Activated T-cell treated with anti-CD3 and anti-CD28 coated beads, Interleukin-2, amount 50 U/mL, for 72 hours (primary cell): ENCODE results near the gene CDC26. TPM values are rescaled to one million over a fixed set of nuclear protein-coding genes. Genes with fewer than 3 reads are reported as not detected.
"Not testable (repeated sequence)": the region's sequence is repeated elsewhere in the genome, so short reads cannot be mapped to it uniquely, and the experiment has no call there.

Experiments used
- ATAC-seq, 2 donors: fragments of 150-1000 bp; cut with Tn5 transposase; replicated peaks in 1 of 2; 2 replicates each; pipeline ENCODE4 v1.10.0; 2021; ENCODE audit warnings: moderate library complexity in 2 of 2, mild to moderate bottlenecking in 1 of 2
- DNase-seq, 2 donors: peaks; one replicate each; pipeline ENCODE4 v3.0.0; 2021 to 2022; ENCODE audit warnings: mixed read lengths in 1 of 2
- H3K27ac Mint-ChIP-seq: one replicate; pipeline ENCODE4 v1.8.0; 2022; ENCODE audit warnings: mild to moderate bottlenecking, moderate library complexity, mixed read lengths
- H3K27me3 Mint-ChIP-seq: one replicate; pipeline ENCODE4 v1.8.0; 2022; ENCODE audit warnings: low read depth, mixed read lengths
- H3K36me3 Mint-ChIP-seq, 2 donors: one replicate each; pipeline ENCODE4 v1.8.0; 2022; ENCODE audit warnings: mixed read lengths in 2 of 2, mild to moderate bottlenecking in 1 of 2; ENCODE audit not compliant: insufficient read depth in 2 of 2
- H3K4me1 Mint-ChIP-seq: one replicate; pipeline ENCODE4 v1.8.0; 2022; ENCODE audit warnings: low read depth, mixed read lengths
- H3K4me3 Mint-ChIP-seq, 2 donors: one replicate each; pipeline ENCODE4 v1.8.0; 2022; ENCODE audit warnings: mild to moderate bottlenecking in 2 of 2, mixed read lengths in 2 of 2, moderate library complexity in 2 of 2
- H3K9me3 Mint-ChIP-seq, 2 donors: one replicate each; pipeline ENCODE4 v1.8.0; 2022; ENCODE audit warnings: mixed read lengths in 2 of 2
- total RNA-seq, 2 donors: library from RNA; stranded (reverse); gene quantifications; one replicate each; pipeline ENCODE4 v1.2.3, GENCODE V29; 2022

Gene CDC26
- total RNA-seq, 2 donors from 2014 or later: 45.4 to 58.4 TPM

- Mint-ChIP-seq H3K27me3 (no peaks in the 10 kb centered on the region), H3K4me3 (no peak overlapping the region), H3K36me3 (peaks cover 13 to 22% of the 10 kb centered on the region in 2 donors), H3K9me3 (no peaks in the 10 kb centered on the region), H3K4me1 (peaks cover 23% of the 10 kb centered on the region), H3K27ac (no peak overlapping the region)
- DNase-seq (peak; percentile 31 to 58), ATAC-seq (peak; percentile 26 to 36)
Observed at GRCh38 chr9:113274474-113275156, 757 bp downstream of the CDC26 start.

GRCh38 chr9:113269871-113270270 lies 5.5 kb downstream of the CDC26 start:
- no peak for ATAC-seq
- H3K4me1 Mint-ChIP-seq: peaks cover 24% of the 10 kb centered on the region
- H3K27ac Mint-ChIP-seq: peak overlapping the region; percentile 77
- no peaks in the 10 kb centered on the region for H3K9me3 Mint-ChIP-seq
- DNase-seq: no peak
- no peaks in the 10 kb centered on the region for H3K27me3 Mint-ChIP-seq
- H3K36me3 Mint-ChIP-seq: peaks cover 14 to 27% of the 10 kb centered on the region in 2 donors
- H3K4me3 Mint-ChIP-seq: peak overlapping the region in 1 of 2 donors; percentile 39

- Mint-ChIP-seq H3K27ac (peak overlapping the region; percentile 77), H3K4me1 (peaks cover 24% of the 10 kb centered on the region), H3K9me3 (no peaks in the 10 kb centered on the region), H3K27me3 (no peaks in the 10 kb centered on the region), H3K4me3 (peak overlapping the region in 1 of 2 donors; percentile 39), H3K36me3 (peaks cover 14 to 27% of the 10 kb centered on the region in 2 donors)
- DNase-seq (no peak), ATAC-seq (peak; percentile 90 to 94)
Observed at GRCh38 chr9:113269355-113269754, 6.0 kb downstream of the CDC26 start.

- Mint-ChIP-seq H3K27ac (peak overlapping the region; percentile 44), H3K36me3 (peaks cover 12 to 27% of the 10 kb centered on the region in 2 donors), H3K4me1 (peaks cover 20% of the 10 kb centered on the region), H3K9me3 (no peaks in the 10 kb centered on the region), H3K27me3 (no peaks in the 10 kb centered on the region), H3K4me3 (no peak overlapping the region)
- no peak for ATAC-seq
- no peak for DNase-seq
Observed at GRCh38 chr9:113267911-113268566, 7.3 kb downstream of the CDC26 start.

- DNase-seq (no peak), ATAC-seq (no peak)
- no peak overlapping the region for H3K4me3 Mint-ChIP-seq
- peaks cover 12 to 29% of the 10 kb centered on the region in 2 donors for H3K36me3 Mint-ChIP-seq
- no peaks in the 10 kb centered on the region for H3K9me3 Mint-ChIP-seq
- H3K27me3 Mint-ChIP-seq: no peaks in the 10 kb centered on the region
- H3K27ac Mint-ChIP-seq: no peak overlapping the region
- peaks cover 16% of the 10 kb centered on the region for H3K4me1 Mint-ChIP-seq
Observed at GRCh38 chr9:113266174-113266573, 9.2 kb downstream of the CDC26 start.

- no peak for DNase-seq
- Mint-ChIP-seq H3K4me3 (no peak overlapping the region), H3K9me3 (no peaks in the 10 kb centered on the region), H3K4me1 (no peaks in the 10 kb centered on the region), H3K27me3 (no peaks in the 10 kb centered on the region), H3K27ac (no peak overlapping the region), H3K36me3 (peaks cover 3 to 15% of the 10 kb centered on the region in 2 donors)
- ATAC-seq: no peak
Observed at GRCh38 chr9:113261917-113262671, 13.3 kb downstream of the CDC26 start.

- Mint-ChIP-seq H3K4me1 (no peaks in the 10 kb centered on the region), H3K27me3 (no peaks in the 10 kb centered on the region), H3K4me3 (no peak overlapping the region), H3K36me3 (peaks cover 3 to 9% of the 10 kb centered on the region in 2 donors), H3K9me3 (no peaks in the 10 kb centered on the region), H3K27ac (no peak overlapping the region)
- DNase-seq (no peak), ATAC-seq (no peak)
Observed at GRCh38 chr9:113258282-113258681, 17.1 kb downstream of the CDC26 start.

- H3K27ac Mint-ChIP-seq: no peak overlapping the region
- H3K4me3 Mint-ChIP-seq: no peak overlapping the region
- ATAC-seq (no peak), DNase-seq (no peak)
- no peaks in the 10 kb centered on the region for H3K4me1 Mint-ChIP-seq
- H3K9me3 Mint-ChIP-seq: no peaks in the 10 kb centered on the region
- peaks cover 3 to 9% of the 10 kb centered on the region in 2 donors for H3K36me3 Mint-ChIP-seq
- H3K27me3 Mint-ChIP-seq: no peaks in the 10 kb centered on the region
Observed at GRCh38 chr9:113257863-113258262, 17.5 kb downstream of the CDC26 start.

- no peak overlapping the region for H3K27ac Mint-ChIP-seq
- no peaks in the 10 kb centered on the region for H3K27me3 Mint-ChIP-seq
- ATAC-seq (no peak), DNase-seq (no peak)
- H3K36me3 Mint-ChIP-seq: peaks cover 3 to 9% of the 10 kb centered on the region in 2 donors
- H3K9me3 Mint-ChIP-seq: no peaks in the 10 kb centered on the region
- no peak overlapping the region for H3K4me3 Mint-ChIP-seq
- H3K4me1 Mint-ChIP-seq: no peaks in the 10 kb centered on the region
Observed at GRCh38 chr9:113255438-113255837, 19.9 kb downstream of the CDC26 start.

GRCh38 chr9:113254991-113255390 lies 20.4 kb downstream of the CDC26 start:
- Mint-ChIP-seq H3K4me1 (no peaks in the 10 kb centered on the region), H3K9me3 (no peaks in the 10 kb centered on the region), H3K4me3 (no peak overlapping the region), H3K27ac (no peak overlapping the region), H3K27me3 (no peaks in the 10 kb centered on the region), H3K36me3 (peaks cover 0 to 6% of the 10 kb centered on the region in 2 donors)
- ATAC-seq (no peak), DNase-seq (no peak)

GRCh38 chr9:113250807-113251206 lies 24.6 kb downstream of the CDC26 start:
- ATAC-seq (no peak), DNase-seq (no peak)
- H3K9me3 Mint-ChIP-seq: no peaks in the 10 kb centered on the region
- H3K4me3 Mint-ChIP-seq: no peak overlapping the region
- peaks cover 0 to 4% of the 10 kb centered on the region in 2 donors for H3K36me3 Mint-ChIP-seq
- no peaks in the 10 kb centered on the region for H3K27me3 Mint-ChIP-seq
- H3K27ac Mint-ChIP-seq: no peak overlapping the region
- H3K4me1 Mint-ChIP-seq: no peaks in the 10 kb centered on the region

GRCh38 chr9:113249661-113250060 lies 25.7 kb downstream of the CDC26 start:
- not testable (repeated sequence) for H3K4me1 Mint-ChIP-seq, H3K27ac Mint-ChIP-seq, ATAC-seq, DNase-seq, H3K36me3 Mint-ChIP-seq, H3K27me3 Mint-ChIP-seq, H3K9me3 Mint-ChIP-seq, H3K4me3 Mint-ChIP-seq

GRCh38 chr9:113247640-113248039 lies 27.7 kb downstream of the CDC26 start:
- H3K36me3 Mint-ChIP-seq: peaks cover 0 to 4% of the 10 kb centered on the region in 2 donors
- no peak overlapping the region for H3K4me3 Mint-ChIP-seq
- no peak for ATAC-seq
- H3K27ac Mint-ChIP-seq: no peak overlapping the region
- no peaks in the 10 kb centered on the region for H3K4me1 Mint-ChIP-seq
- DNase-seq: no peak
- H3K27me3 Mint-ChIP-seq: no peaks in the 10 kb centered on the region
- H3K9me3 Mint-ChIP-seq: no peaks in the 10 kb centered on the region
